Measurements from ENCODE around the gene AKR1C8. TPM values are rescaled to one million over a fixed set of nuclear protein-coding genes. Genes with fewer than 3 reads are reported as not detected.

AKR1C8 gene
- total and polyA plus RNA-seq, 10 of the 15 experiments (the other 5 are each of a cell fraction or from before 2014, with no cell fraction given): 0.18 TPM; not detected in 9

GRCh38 chr10:5157501-5157900, 27.4 kb downstream of the AKR1C8 start:
- in situ Hi-C loops (cut with MboI) (no loop called here), intact Hi-C loops (cut with micrococcal nuclease; ENCODE audit: unreplicated experiment) (no loop called here)
- Histone ChIP-seq H3K27ac (ENCODE audit: control insufficient read depth, insufficient read depth) (no peak overlapping the region), H3K79me2 (ENCODE audit: control insufficient read depth, insufficient read depth, low read length) (no peaks in the 10 kb centered on the region), H3K36me3 (ENCODE audit: control insufficient read depth in 2 of 2, insufficient read depth in 2 of 2, low read length in 1 of 2) (no peaks in the 10 kb centered on the region), H3K4me1 (ENCODE audit: control insufficient read depth, insufficient read depth, low read length) (no peaks in the 10 kb centered on the region), H3K27me3 (replicated peaks in 1 of 2; ENCODE audit: control insufficient read depth in 2 of 2, insufficient read depth in 2 of 2, low read length in 1 of 2) (no peaks in the 10 kb centered on the region), H4K20me1 (ENCODE audit: control insufficient read depth, insufficient read depth) (no peaks in the 10 kb centered on the region), H3K9ac (ENCODE audit: control insufficient read depth, insufficient read depth, low read length) (no peak overlapping the region), H3K4me2 (ENCODE audit: control insufficient read depth, insufficient read depth) (no peak overlapping the region), H2AFZ (ENCODE audit: control insufficient read depth, low read depth, low read length) (no peak overlapping the region), H3K4me3 (no peak overlapping the region), H3K9me3 (replicated peaks; ENCODE audit: control insufficient read depth, insufficient read depth, low read length) (no peaks in the 10 kb centered on the region)
- RAD21 ChIA-PET (ENCODE audit: unreplicated experiment): no interaction called here
- ATAC-seq: no peak
- no TSS peak for BruUV-seq (replicated peaks)
- SMC1A ChIA-PET (ENCODE audit: uncharacterized antibody, unreplicated experiment): no interaction called here
- no peak for DNase-seq (ENCODE audit: low read depth, low spot score)
- no peak for FAIRE-seq
- CTCF ChIA-PET: no interaction called here
- POLR2A ChIA-PET: no interaction called here
- TF ChIP-seq ETV6 (conservative IDR thresholded peaks at IDR 0.05 in 1 of 2, IDR thresholded peaks at IDR 0.05 in 1 of 2; ENCODE audit: borderline replicate concordance in 1 of 2, low read depth in 1 of 2) (no peak), NR2F1 (conservative IDR thresholded peaks at IDR 0.05) (no peak), SUZ12 (IDR thresholded peaks at IDR 0.05; ENCODE audit: unreplicated experiment) (no peak), KAT2A (conservative IDR thresholded peaks at IDR 0.05; ENCODE audit: control insufficient read depth, low read depth, low read length) (no peak), MXI1 (IDR thresholded peaks at IDR 0.05; ENCODE audit: low read depth, low read length) (no peak), MLLT1 (IDR thresholded peaks at IDR 0.05) (no peak), SIN3A (IDR thresholded peaks at IDR 0.05; ENCODE audit: low read depth, low read length) (no peak), MEF2A (IDR thresholded peaks at IDR 0.05; ENCODE audit: insufficient read depth, low read depth, low read length) (no peak), CEBPZ (IDR thresholded peaks at IDR 0.05; ENCODE audit: low read depth, low read length) (no peak), RB1 (IDR thresholded peaks at IDR 0.05; ENCODE audit: borderline replicate concordance) (no peak), SMARCA5 (IDR thresholded peaks at IDR 0.05) (no peak), PRDM15 (CRISPR knock-in tag; IDR thresholded peaks at IDR 0.05) (no peak), TCF3 (IDR thresholded peaks at IDR 0.05; ENCODE audit: borderline replicate concordance, insufficient read depth, low read depth, low read length) (no peak), MTA3 (IDR thresholded peaks at IDR 0.05; ENCODE audit: borderline replicate concordance, low read length) (no peak)
- WGBS (ENCODE audit: insufficient coverage, insufficient replicate concordance, low lambda C conversion rate, missing lambda C conversion rate): 28% methylated on average over 10 of the region's 10 CpGs

All from GM12878 (cell line).